DND-41 (cell line): ENCODE measurements around the gene PRTFDC1.

ENCODE experiments used
- ATAC-seq: fragments of 200-7000 bp; cut with Tn5 transposase; 3 replicates; pipeline ENCODE4 v1.9.1; 2021; ENCODE audit warnings: low read depth; ENCODE audit not compliant: insufficient read depth
- DNase-seq: peaks from one replicate; pipeline ENCODE4 v3.0.0-alpha.2; 2020
- H2AFZ ChIP-seq: 2 replicates; pipeline ENCODE4 v1.6.0; 2012; ENCODE audit warnings: low read depth, low read length
- H3K27ac ChIP-seq: 2 replicates; pipeline ENCODE4 v1.5.1; 2012; ENCODE audit warnings: low read length, inconsistent platforms
- H3K27me3 ChIP-seq: fragments of 200-600 bp; sonication (generic); 2 replicates; pipeline ENCODE4 v1.6.0; 2012; ENCODE audit warnings: low read length, mild to moderate bottlenecking, inconsistent platforms; ENCODE audit not compliant: insufficient read depth, poor library complexity
- H3K36me3 ChIP-seq: 2 replicates; pipeline ENCODE4 v1.5.1; 2012; ENCODE audit warnings: low read length, inconsistent platforms; ENCODE audit not compliant: insufficient read depth
- H3K4me1 ChIP-seq: 2 replicates; pipeline ENCODE4 v1.5.1; 2012; ENCODE audit warnings: mild to moderate bottlenecking, low read length; ENCODE audit not compliant: insufficient read depth
- H3K4me2 ChIP-seq: 2 replicates; pipeline ENCODE4 v1.6.0; 2012; ENCODE audit warnings: mild to moderate bottlenecking, moderate library complexity, low read length, inconsistent platforms; ENCODE audit not compliant: insufficient read depth
- H3K4me3 ChIP-seq, 2 experiments: fragments of 200-600 bp in 1 of 2; shearing (Covaris generic) in 1 of 2; 2 replicates each; pipeline ENCODE4 v1.5.1; 2012 to 2016; ENCODE audit warnings: inconsistent platforms in 2 of 2, low read length in 2 of 2, mild to moderate bottlenecking in 2 of 2, low read depth in 1 of 2, moderate library complexity in 1 of 2
- H3K79me2 ChIP-seq: 2 replicates; pipeline ENCODE4 v1.6.0; 2012; ENCODE audit warnings: low read length, inconsistent platforms; ENCODE audit not compliant: insufficient read depth
- H3K9ac ChIP-seq: 2 replicates; pipeline ENCODE4 v1.6.0; 2012; ENCODE audit warnings: low read depth, mild to moderate bottlenecking, inconsistent platforms, low read length, moderate library complexity
- H3K9me3 ChIP-seq: 2 replicates; pipeline ENCODE4 v1.5.1; 2012; ENCODE audit warnings: low read length, moderate library complexity, mild to moderate bottlenecking, inconsistent platforms; ENCODE audit not compliant: insufficient read depth, severe bottlenecking
- H4K20me1 ChIP-seq: 2 replicates; pipeline ENCODE4 v1.6.0; 2012; ENCODE audit warnings: low read length; ENCODE audit not compliant: insufficient read depth
- CTCF ChIP-seq: IDR thresholded peaks from 2 replicates; pipeline ENCODE4 v1.5.1; 2012; ENCODE audit warnings: borderline replicate concordance, low read length, moderate library complexity, mild to moderate bottlenecking; ENCODE audit not compliant: poor library complexity, severe bottlenecking; ENCODE audit errors: extremely low read depth
- EZH2 ChIP-seq: IDR thresholded peaks from 3 replicates; pipeline ENCODE4 v1.6.1; 2012; ENCODE audit warnings: borderline replicate concordance, low read depth, mild to moderate bottlenecking, moderate library complexity, low read length, inconsistent platforms; ENCODE audit not compliant: severe bottlenecking

PRTFDC1 gene

GRCh38 chr10:24989867-24990266 is 37.5 kb upstream of the PRTFDC1 start:
- no peak overlapping the region for H3K4me2 ChIP-seq
- ATAC-seq (no peak), DNase-seq (no peak)
- H3K9me3 ChIP-seq: no peaks in the 10 kb centered on the region
- H3K9ac ChIP-seq: no peak overlapping the region
- TF ChIP-seq EZH2 (no peak), CTCF (peak; percentile 10)
- no peaks in the 10 kb centered on the region for H3K79me2 ChIP-seq
- no peaks in the 10 kb centered on the region for H3K4me1 ChIP-seq
- no peaks in the 10 kb centered on the region for H3K27me3 ChIP-seq
- no peak overlapping the region for H3K27ac ChIP-seq
- no peaks in the 10 kb centered on the region for H4K20me1 ChIP-seq
- H3K4me3 ChIP-seq: no peak overlapping the region
- no peak overlapping the region for H2AFZ ChIP-seq
- no peaks in the 10 kb centered on the region for H3K36me3 ChIP-seq

- Histone ChIP-seq H3K4me2 (no peak overlapping the region), H3K36me3 (no peaks in the 10 kb centered on the region), H3K9me3 (no peaks in the 10 kb centered on the region), H3K27me3 (no peaks in the 10 kb centered on the region), H3K27ac (no peak overlapping the region), H3K79me2 (no peaks in the 10 kb centered on the region), H3K4me3 (no peak overlapping the region), H3K9ac (no peak overlapping the region), H2AFZ (no peak overlapping the region), H3K4me1 (no peaks in the 10 kb centered on the region), H4K20me1 (no peaks in the 10 kb centered on the region)
- no peak for TF ChIP-seq CTCF
- no peak for TF ChIP-seq EZH2
- ATAC-seq (no peak), DNase-seq (no peak)
Measured at GRCh38 chr10:24988831-24989640, 36.6 kb upstream of the PRTFDC1 start.

GRCh38 chr10:24984906-24985305 is 32.5 kb upstream of the PRTFDC1 start:
- ATAC-seq (no peak), DNase-seq (no peak)
- no peak overlapping the region for H3K27ac ChIP-seq
- TF ChIP-seq CTCF (no peak), EZH2 (no peak)
- no peak overlapping the region for H3K9ac ChIP-seq
- no peaks in the 10 kb centered on the region for H3K27me3 ChIP-seq
- no peaks in the 10 kb centered on the region for H3K4me1 ChIP-seq
- no peaks in the 10 kb centered on the region for H3K79me2 ChIP-seq
- H3K36me3 ChIP-seq: no peaks in the 10 kb centered on the region
- no peaks in the 10 kb centered on the region for H4K20me1 ChIP-seq
- no peak overlapping the region for H3K4me2 ChIP-seq
- no peak overlapping the region for H2AFZ ChIP-seq
- no peaks in the 10 kb centered on the region for H3K9me3 ChIP-seq
- no peak overlapping the region for H3K4me3 ChIP-seq
